Stimulated activated CD4-positive, alpha-beta T cell treated with anti-CD3 and anti-CD28 coated beads, Interleukin-12 subunit alpha, Interleukin-12 subunit beta, amount 100 ng/mL, for 4 hours (primary cell): Measurements from ENCODE around the gene SAMD7.
A peak's percentile ranks its signal among the peaks of the same experiment; 100 is the strongest.

Source experiments
- DNase-seq: peaks from one replicate; pipeline ENCODE4 v3.0.0-alpha.2; 2020

SAMD7 gene, protein sequence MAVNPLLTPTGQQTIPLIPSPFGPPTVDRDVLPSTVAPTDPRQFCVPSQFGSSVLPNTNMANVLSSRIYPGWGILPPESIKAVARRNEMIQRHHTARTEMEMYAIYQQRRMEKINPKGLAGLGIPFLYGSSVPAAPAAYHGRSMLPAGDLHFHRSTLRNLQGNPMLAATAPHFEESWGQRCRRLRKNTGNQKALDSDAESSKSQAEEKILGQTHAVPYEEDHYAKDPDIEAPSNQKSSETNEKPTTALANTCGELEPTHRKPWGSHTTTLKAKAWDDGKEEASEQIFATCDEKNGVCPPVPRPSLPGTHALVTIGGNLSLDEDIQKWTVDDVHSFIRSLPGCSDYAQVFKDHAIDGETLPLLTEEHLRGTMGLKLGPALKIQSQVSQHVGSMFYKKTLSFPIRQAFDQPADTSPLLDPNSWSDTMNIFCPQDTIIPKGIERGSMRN

DNA sequence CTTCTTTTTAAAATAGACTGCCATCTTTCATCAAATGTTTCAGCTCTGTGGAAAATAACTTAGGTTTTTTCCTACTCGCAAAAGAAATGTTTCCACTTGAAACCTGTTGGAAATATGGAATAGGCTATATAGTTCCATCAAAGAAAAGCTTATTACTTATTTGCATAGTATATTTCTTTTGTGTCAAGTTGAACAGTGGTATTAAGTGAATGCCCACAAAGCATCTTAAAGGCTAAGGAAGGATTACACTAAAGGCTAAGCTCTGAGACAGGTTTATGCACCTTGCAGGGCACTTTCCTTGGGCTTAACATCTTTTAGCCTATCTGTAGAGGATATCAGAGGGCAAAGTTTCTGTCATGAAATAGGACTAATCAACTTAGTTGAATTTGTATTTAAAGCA lies at the start of gene SAMD7:
SAMD7 (plus strand) TSS at position 301 of the 400 bp plus-strand sequence. CDS start 7,927 bp downstream, outside the sequence.
- DNase-seq, result no peak

GRCh38 chr3:169861871-169862270 lies 49.5 kb upstream of the SAMD7 start:
- DNase-seq, result no peak

GRCh38 chr3:169863458-169863899 lies 47.9 kb upstream of the SAMD7 start:
- peak; percentile 49 for DNase-seq

DNA sequence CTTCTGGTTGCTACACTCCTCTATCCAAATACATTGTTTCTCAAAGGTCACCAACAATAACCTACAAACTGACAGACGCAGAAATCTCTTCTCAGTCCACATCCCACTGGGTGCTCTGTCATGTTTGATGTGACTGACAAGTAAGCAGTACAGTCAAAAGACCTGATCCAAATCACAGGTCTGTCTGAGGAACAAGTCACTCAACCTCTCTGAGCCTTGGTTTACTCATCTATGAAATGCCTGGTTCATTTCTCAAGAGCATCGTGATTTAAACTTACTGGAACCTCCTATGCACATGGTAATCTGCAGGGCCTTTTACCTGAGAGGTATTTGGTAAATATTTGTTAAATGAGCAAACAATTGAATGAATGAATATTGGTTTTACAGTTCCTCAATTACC lies 47.1 kb upstream of the SAMD7 start:
- no peak for DNase-seq

- no peak for DNase-seq
Measured at GRCh38 chr3:169865176-169865767, 46.1 kb upstream of the SAMD7 start.

DNA sequence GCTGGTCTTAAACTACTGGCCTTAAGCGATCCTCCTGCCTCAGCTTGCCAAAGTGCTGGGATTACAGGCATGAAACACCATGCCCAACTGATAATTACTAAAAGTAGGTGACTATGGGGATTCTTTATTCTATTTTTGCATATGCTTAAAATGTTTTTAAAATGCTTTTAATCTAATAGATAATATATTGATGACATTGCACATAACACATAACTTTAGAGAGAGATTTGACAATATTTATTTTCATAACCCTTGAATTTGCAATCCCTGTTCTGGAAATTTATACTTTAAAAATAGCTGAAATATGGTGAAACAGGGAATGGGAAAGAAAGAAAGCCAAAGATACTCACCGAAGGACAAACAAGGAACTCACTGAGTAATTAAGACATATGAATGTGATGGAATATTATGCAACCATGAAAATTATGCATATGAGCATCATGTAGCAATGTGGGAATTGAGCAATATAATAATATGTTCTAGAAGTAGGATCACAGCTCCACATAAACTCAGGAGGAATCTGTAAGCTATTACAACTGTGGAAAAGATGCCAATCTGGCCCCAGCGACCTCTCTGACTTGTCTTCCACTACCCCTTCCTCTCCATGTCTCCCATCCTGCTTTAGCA lies 43.7 kb upstream of the SAMD7 start:
- DNase-seq, result no peak

DNA sequence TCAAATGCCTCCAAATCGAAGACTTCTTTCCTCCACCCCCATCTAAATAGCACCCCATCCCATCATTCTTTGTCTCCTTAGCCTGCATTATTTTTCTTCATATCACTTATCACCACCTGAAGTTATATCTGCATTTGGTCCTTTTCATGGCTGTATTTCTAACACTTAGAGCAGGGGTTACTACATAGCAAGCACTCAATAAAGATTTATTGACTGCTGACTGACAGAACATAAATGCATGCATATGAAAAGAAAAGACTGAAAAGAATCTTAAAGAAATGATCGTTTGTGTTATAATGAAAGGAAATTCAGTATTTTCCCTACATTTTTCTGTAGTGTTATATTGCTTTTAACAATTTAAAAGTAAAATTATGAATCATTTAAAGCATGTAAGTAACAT lies 43.0 kb upstream of the SAMD7 start:
- no peak for DNase-seq

DNA sequence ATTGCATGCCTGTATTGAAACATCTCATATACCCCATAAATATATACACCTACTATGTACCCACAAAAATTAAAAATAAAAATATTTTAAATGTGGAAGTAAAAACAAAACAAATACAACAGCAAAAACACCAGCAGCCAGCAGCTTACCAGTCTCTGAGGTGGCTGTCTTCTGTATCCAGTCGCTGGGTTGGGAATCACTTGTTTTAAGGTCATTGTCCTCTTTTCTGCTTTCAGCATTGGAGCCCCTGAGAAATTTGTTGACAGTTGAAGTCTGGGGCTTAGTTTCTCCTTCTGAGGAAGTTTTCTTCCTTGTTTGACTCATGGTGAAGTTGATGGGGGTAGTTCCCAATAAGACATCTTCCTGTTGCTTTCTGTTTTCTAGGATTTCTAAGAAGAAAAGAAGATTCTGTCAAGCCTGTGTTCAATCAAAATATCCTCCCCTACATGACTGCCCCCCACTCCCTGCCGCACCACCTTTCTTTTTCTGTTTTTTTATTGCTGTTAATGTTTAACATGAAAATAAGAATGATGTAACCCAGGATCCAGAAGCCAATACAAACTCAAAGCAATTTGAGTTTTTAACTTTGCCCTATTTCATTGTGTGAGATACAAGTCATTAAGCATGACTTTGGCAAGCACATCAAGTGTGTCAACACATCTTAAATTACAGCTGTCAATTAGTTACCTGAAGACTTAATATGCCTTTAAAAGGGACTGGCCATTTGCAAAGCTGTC lies 41.7 kb upstream of the SAMD7 start, which contains the start of gene LRRC31:
LRRC31 (minus strand) TSS at position 452 of the 737 bp plus-strand sequence; CDS start at position 324, 128 bp downstream.
- DNase-seq, result no peak

DNA sequence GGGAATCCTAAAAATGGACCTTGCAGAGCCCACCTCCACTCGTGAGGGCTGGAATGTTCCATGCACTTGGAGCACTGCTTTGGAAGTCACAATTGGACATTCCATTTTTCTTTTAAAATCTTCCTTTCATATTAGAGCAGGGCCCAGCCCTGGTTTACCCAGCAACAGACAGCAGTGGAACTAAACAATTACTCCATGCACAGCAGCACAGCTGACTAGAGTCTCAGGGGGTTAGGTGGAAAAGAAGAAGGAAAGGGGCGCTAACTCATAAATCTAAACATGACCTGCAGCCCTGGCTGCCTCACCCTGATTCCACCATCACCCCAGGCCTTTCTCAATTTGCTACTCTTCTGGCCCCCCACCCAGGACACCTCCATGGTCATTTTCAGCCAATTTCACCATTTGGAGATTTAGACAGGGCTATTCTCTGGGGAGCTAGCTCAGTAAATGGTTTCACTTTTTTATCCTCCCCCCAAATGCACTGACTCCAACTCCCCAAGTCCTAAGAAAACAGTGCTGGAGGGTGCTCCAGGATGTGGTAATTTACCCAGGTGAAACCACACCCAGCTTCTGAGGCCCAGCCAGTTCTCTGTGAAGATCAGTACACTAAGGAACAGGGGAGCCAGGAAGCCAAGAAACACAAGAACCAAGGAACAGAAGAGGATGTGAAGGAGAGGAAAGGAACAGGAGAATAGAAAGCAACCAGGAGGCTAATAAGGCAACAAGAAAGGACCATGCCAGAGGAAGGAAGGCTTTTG lies 40.1 kb upstream of the SAMD7 start:
- DNase-seq, result no peak

DNA sequence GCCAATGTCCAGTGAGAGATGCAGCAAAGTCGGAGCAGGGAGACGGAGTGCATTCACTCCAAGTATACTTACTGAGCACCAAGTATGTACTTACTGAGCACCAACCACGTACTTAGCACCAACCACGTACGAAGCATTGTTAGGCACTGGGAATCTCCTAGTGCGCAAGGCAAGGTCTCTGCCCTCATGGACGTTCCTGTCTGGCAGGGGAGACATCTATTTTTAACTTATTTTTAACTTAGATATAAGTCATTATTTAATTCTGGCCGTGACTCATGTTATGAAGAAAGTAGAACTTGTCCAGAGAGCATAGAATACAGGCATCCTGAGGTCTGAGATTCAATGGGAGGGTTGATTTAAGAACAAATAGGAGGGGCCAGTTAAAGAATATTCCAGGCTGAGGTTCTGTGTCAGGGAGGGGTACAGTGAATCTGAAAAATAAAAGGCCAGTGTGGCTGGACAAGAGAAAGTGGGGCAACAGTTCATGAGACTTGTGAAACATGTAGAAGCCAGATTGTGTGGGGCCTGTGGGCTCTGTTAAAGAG lies 32.3 kb upstream of the SAMD7 start:
- no peak for DNase-seq

- no peak for DNase-seq
Measured at GRCh38 chr3:169879845-169880575, 31.4 kb upstream of the SAMD7 start.

GRCh38 chr3:169880576-169881250 lies 30.7 kb upstream of the SAMD7 start:
- DNase-seq, result no peak

GRCh38 chr3:169886671-169887070 lies 24.7 kb upstream of the SAMD7 start:
- DNase-seq, result no peak

DNA sequence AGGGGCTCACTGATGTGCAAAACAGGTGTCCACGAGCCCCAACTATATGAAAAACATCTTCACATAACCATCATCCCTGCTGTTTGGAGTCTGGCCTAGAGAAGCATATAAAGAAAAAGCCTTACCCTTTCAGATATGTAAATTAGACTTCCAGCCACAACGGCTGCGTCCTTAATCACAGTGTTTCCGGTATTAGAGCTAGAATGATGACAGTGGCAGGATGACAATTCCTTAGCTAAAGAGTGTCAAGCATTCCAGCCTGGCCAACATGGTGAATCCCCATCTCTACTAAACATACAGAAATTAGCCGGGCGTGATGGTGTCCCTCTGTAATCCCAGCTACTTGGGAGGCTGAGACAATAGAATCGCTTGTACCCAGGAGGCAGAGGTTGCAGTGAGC lies 19.5 kb upstream of the SAMD7 start:
- no peak for DNase-seq

DNA sequence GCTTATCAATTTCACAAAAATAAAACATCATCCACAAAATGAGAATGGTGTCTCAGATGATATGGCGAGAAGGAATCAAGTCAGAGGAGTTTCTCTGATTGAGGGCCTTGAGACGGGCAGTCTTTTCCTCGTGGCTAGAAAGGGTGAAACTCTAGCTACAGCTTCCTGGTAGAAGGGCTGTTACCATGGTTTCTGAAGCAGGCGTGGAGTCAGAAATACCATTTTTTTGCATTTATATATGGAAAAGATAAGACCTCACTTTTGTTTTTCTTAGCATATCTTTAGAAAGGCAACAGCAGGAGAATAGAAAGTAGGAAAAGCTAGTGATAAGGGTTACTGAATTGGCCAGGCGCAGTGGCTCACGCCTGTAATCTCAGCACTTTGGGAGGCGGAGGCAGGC lies 17.3 kb upstream of the SAMD7 start:
- DNase-seq, result no peak

GRCh38 chr3:169895072-169895471 lies 16.3 kb upstream of the SAMD7 start:
- DNase-seq, result no peak

- no peak for DNase-seq
Measured at GRCh38 chr3:169897284-169897683, 14.1 kb upstream of the SAMD7 start.

- no peak for DNase-seq
Measured at GRCh38 chr3:169901453-169901852, 9.9 kb upstream of the SAMD7 start.

- no peak for DNase-seq
Measured at GRCh38 chr3:169905404-169905803, 6.0 kb upstream of the SAMD7 start.

- no peak for DNase-seq
Measured at GRCh38 chr3:169907476-169907875, 3.9 kb upstream of the SAMD7 start.

GRCh38 chr3:169907944-169908343 lies 3.4 kb upstream of the SAMD7 start:
- no peak for DNase-seq
